Parathyroid adenoma (tissue), 2 donors: ENCODE data around the gene ZNF609.

Experiments
- H2AFZ ChIP-seq: fragments of 300-600 bp; sonication (generic); one replicate; pipeline ENCODE4 v1.7.0; 2017; ENCODE audit warnings: antibody characterized with exemption, mild to moderate bottlenecking
- H3K27ac ChIP-seq: fragments of 300-600 bp; sonication (generic); one replicate; pipeline ENCODE4 v1.7.0; 2017
- H3K27me3 ChIP-seq: fragments of 300-600 bp; sonication (generic); one replicate; pipeline ENCODE4 v1.7.0; 2017; ENCODE audit warnings: low read length; ENCODE audit not compliant: control insufficient read depth, insufficient read depth
- H3K36me3 ChIP-seq: fragments of 300-600 bp; sonication (generic); one replicate; pipeline ENCODE4 v1.7.0; 2017; ENCODE audit warnings: low read length; ENCODE audit not compliant: control insufficient read depth, insufficient read depth
- H3K4me1 ChIP-seq: fragments of 300-600 bp; sonication (generic); one replicate; pipeline ENCODE4 v1.7.0; 2017; ENCODE audit warnings: control low read depth
- H3K4me2 ChIP-seq: fragments of 300-600 bp; sonication (generic); one replicate; pipeline ENCODE4 v1.7.0; 2017; ENCODE audit warnings: low read length
- H3K4me3 ChIP-seq: fragments of 300-600 bp; sonication (generic); one replicate; pipeline ENCODE4 v1.7.0; 2017; ENCODE audit warnings: low read depth, low read length
- H3K79me2 ChIP-seq: fragments of 300-600 bp; sonication (generic); one replicate; pipeline ENCODE4 v1.7.0; 2017; ENCODE audit warnings: control low read depth
- H3K9ac ChIP-seq: fragments of 300-600 bp; sonication (generic); one replicate; pipeline ENCODE4 v1.7.0; 2017; ENCODE audit warnings: mild to moderate bottlenecking
- H3K9me3 ChIP-seq: fragments of 300-600 bp; sonication (generic); one replicate; pipeline ENCODE4 v1.7.0; 2017; ENCODE audit warnings: low read length; ENCODE audit not compliant: control insufficient read depth
- CTCF ChIP-seq: fragments of 300-600 bp; sonication (generic); IDR thresholded peaks from one replicate; pipeline ENCODE4 v1.7.0; 2017; ENCODE audit warnings: antibody characterized with exemption, mild to moderate bottlenecking
- donor health status: primary hyperparathyroidism.

The ZNF609 gene

DNA sequence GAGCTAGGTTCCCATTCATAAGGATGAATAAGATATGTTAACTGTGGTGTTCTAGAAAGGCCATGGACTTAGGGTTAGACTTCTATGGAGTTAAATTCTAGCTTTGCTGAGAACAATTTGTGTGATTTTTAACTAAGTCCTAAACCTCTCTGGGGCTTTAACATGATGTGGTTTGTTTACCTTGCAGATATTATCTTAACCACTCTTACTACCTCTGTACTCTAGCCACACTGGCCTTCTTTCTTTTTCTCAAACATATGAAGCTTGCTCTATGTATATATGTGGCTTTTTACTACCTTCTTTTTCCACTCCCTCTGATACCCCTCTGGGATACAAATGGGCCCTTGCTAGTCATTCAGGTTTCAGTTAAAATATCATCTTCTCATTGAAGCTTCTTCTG, 108.4 kb downstream of the ZNF609 start:
- no peak for TF ChIP-seq CTCF
- H3K9me3 ChIP-seq = no peaks in the 10 kb centered on the region
- H3K4me2 ChIP-seq = no peak overlapping the region
- H3K4me3 ChIP-seq = no peak overlapping the region
- H3K79me2 ChIP-seq = no peaks in the 10 kb centered on the region
- H3K9ac ChIP-seq = no peak overlapping the region
- H3K27ac ChIP-seq = no peak overlapping the region
- no peaks in the 10 kb centered on the region for H3K27me3 ChIP-seq
- H3K4me1 ChIP-seq = peaks cover 14% of the 10 kb centered on the region
- no peak overlapping the region for H2AFZ ChIP-seq
- no peaks in the 10 kb centered on the region for H3K36me3 ChIP-seq

GRCh38 chr15:64571857-64572291, 111.5 kb downstream of the ZNF609 start:
- Histone ChIP-seq H3K4me1 (peaks cover 11% of the 10 kb centered on the region), H3K27ac (no peak overlapping the region)
- TF ChIP-seq CTCF = no peak

GRCh38 chr15:64572856-64573255, 112.5 kb downstream of the ZNF609 start:
- peaks cover 7% of the 10 kb centered on the region for H3K4me1 ChIP-seq
- no peak overlapping the region for H3K4me3 ChIP-seq
- no peaks in the 10 kb centered on the region for H3K9me3 ChIP-seq
- H3K36me3 ChIP-seq = no peaks in the 10 kb centered on the region
- no peak for TF ChIP-seq CTCF
- H3K79me2 ChIP-seq = no peaks in the 10 kb centered on the region
- H2AFZ ChIP-seq = no peak overlapping the region
- H3K27ac ChIP-seq = no peak overlapping the region
- H3K27me3 ChIP-seq = no peaks in the 10 kb centered on the region
- no peak overlapping the region for H3K9ac ChIP-seq
- no peak overlapping the region for H3K4me2 ChIP-seq

More at GRCh38 chr15:64571857-64572291, 111.5 kb downstream of the ZNF609 start:
- no peaks in the 10 kb centered on the region for H3K27me3 ChIP-seq
- no peaks in the 10 kb centered on the region for H3K36me3 ChIP-seq
- no peak overlapping the region for H3K4me2 ChIP-seq
- no peak overlapping the region for H3K4me3 ChIP-seq
- no peak overlapping the region for H3K9ac ChIP-seq
- no peaks in the 10 kb centered on the region for H3K9me3 ChIP-seq
- no peaks in the 10 kb centered on the region for H3K79me2 ChIP-seq
- H2AFZ ChIP-seq = no peak overlapping the region

DNA sequence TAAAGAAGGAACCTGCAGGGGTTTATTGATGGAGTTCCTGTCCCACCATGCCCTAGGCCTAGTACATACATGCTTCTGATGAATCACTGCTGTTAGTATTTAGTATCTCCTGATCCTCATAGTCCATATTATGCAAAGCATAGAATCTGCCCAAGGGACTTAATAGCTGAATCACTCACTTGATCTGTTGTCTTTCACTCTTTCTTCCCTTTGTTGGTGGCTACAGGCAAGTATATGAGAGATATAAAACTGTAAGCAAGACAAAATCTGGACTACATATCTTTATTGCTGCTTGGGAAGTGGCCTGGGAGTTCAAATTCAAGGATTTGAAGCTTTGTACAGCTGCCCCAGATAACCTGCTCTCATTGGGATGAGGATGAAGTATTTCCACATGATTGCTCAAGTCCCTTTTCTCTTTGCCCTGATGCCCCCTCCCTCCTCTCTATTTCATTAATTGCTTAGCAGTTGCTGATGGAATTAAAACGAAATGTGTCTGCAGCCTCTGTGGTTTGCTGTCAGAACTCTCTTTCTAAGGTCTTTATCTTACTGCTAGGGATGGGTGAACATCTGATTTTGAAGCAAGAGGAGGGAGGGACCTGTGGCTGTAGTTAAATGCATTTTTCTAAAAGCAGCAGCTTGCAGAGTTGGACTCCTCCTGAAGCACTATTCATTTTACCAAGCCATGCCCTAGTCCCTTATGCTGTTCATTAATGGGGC, 114.1 kb downstream of the ZNF609 start:
- H3K9ac ChIP-seq = no peak overlapping the region
- H3K27ac ChIP-seq = no peak overlapping the region
- no peaks in the 10 kb centered on the region for H3K27me3 ChIP-seq
- no peak for TF ChIP-seq CTCF
- H3K79me2 ChIP-seq = no peaks in the 10 kb centered on the region
- H3K4me2 ChIP-seq = no peak overlapping the region
- no peak overlapping the region for H2AFZ ChIP-seq
- H3K4me1 ChIP-seq = peaks cover 3% of the 10 kb centered on the region
- H3K4me3 ChIP-seq = no peak overlapping the region
- no peaks in the 10 kb centered on the region for H3K9me3 ChIP-seq
- no peaks in the 10 kb centered on the region for H3K36me3 ChIP-seq
